Measurements from ENCODE around the gene BCL7B.
"Not testable (repeated sequence)": the region's sequence is repeated elsewhere in the genome, so short reads cannot be mapped to it uniquely, and the experiment has no call there.

BCL7B gene

DNA sequence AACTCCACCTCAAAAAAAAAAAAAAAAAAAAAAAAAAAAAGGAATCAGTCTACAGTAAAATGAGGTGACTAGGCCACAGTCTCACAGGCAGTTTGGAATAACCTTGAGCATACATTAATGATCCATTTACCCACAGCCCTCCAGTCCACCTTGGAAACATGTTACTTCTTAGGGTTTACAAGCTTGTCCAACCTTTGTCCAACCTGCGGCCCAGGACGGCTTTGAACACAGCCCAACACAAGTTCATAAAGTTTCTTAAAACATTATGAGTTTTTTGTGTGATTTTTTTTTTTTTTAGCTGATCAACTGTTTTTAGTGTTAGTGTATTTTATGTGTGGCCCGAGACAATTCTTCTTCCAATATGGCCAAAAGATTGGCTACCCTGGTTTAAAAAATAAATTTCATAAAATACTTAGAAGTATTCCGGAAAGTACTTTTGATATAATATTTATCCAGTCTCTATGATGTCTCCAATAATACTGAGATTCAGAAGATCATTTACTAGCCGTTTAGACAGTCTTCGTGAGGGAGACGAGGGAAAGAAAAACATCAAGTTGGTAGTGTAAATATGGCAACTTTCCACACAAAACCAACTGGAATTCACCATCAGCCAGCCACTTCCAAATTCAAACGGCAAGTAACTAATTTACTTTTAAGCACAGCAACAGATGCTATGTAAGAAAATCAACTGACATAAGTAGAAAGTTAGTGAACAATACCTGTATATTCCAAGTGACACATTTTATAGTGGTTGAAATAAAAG, 45.3 kb downstream of the BCL7B start:
- Histone ChIP-seq H3K9me3 (ENCODE audit: low read length) (no peaks in the 10 kb centered on the region), H3K27me3 (ENCODE audit: control insufficient read depth in 1 of 2, insufficient read depth in 2 of 2, low read length in 2 of 2) (no peaks in the 10 kb centered on the region), H3K36me3 (ENCODE audit: insufficient read depth, low read length) (peaks cover 40% of the 10 kb centered on the region), H3K27ac (ENCODE audit: low read depth, low read length) (no peak overlapping the region), H3K4me1 (ENCODE audit: insufficient read depth, low read length) (peaks cover 20% of the 10 kb centered on the region), H3K4me3 (ENCODE audit: low read depth in 1 of 2, low read length in 2 of 2) (no peak overlapping the region), H3K9ac (ENCODE audit: low read length) (no peak overlapping the region)

DNA sequence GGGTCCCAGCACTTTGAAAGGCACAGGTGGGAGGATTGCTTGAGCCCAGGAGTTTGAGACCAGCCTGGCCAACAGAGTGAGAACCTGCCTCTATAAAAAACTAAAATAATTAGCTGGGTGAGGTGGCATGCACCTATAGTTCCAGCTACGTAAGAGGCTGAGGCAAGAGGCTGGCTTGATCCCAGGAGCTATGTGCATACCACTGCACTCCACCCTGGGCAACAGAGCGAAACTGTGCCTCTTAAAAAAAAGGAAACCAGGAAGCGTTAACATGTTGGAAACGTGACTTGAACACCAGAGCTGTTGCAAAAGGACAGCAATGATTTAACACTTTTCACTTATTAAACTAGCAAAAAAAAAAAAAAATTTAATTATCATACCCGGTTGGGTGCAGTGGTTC, 48.0 kb downstream of the BCL7B start:
- Histone ChIP-seq H3K4me1 (ENCODE audit: insufficient read depth, low read length) (peaks cover 17% of the 10 kb centered on the region), H3K9me3 (ENCODE audit: low read length) (no peaks in the 10 kb centered on the region), H3K4me3 (ENCODE audit: low read depth in 1 of 2, low read length in 2 of 2) (no peak overlapping the region), H3K27me3 (ENCODE audit: control insufficient read depth in 1 of 2, insufficient read depth in 2 of 2, low read length in 2 of 2) (no peaks in the 10 kb centered on the region), H3K36me3 (ENCODE audit: insufficient read depth, low read length) (peaks cover 49% of the 10 kb centered on the region), H3K27ac (ENCODE audit: low read depth, low read length) (no peak overlapping the region), H3K9ac (ENCODE audit: low read length) (no peak overlapping the region)

DNA sequence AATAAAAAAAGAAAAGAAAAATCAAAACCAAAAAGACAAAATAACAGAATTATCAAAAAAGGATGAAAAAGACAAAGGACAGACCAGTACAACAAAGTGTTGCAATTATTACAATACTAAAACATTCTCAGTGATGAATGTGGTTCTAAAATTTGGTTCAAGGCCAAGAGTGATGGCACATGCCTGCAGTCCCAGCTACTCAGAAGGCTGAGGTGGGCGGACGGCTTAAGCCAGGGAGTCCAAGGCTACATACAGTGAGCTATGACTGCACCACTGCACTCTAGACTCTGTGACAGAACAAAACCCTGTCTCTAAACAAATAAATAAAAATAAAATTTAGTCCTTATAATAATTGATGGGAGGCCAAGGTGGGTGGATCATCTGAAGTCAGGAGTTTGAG, 49.9 kb downstream of the BCL7B start:
- Histone ChIP-seq H3K4me3 (ENCODE audit: low read depth in 1 of 2, low read length in 2 of 2) (no peak overlapping the region), H3K36me3 (ENCODE audit: insufficient read depth, low read length) (peaks cover 61% of the 10 kb centered on the region), H3K4me1 (ENCODE audit: insufficient read depth, low read length) (peaks cover 6% of the 10 kb centered on the region), H3K27me3 (ENCODE audit: control insufficient read depth in 1 of 2, insufficient read depth in 2 of 2, low read length in 2 of 2) (no peaks in the 10 kb centered on the region), H3K27ac (ENCODE audit: low read depth, low read length) (no peak overlapping the region), H3K9ac (ENCODE audit: low read length) (no peak overlapping the region), H3K9me3 (ENCODE audit: low read length) (no peaks in the 10 kb centered on the region)

DNA sequence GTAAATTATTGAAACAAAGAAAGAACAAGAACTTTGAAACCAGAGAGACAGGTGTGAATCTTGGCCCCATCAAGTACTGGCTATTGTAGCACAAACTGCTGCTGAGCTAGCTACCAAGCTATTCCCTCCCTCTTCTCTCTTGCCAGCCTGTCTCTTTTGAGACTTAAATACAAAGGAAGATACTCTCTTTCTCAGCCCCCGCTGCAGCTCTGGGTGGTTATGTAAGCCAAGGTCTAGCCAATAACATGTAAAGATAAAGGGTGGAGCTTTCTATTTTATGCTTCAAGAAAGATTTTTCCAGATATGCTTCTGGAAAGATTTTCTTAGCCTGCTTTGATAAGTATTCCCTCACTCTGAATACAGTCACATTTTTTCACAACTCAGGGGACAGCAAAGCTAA, 52.6 kb downstream of the BCL7B start:
- peaks cover 68% of the 10 kb centered on the region for H3K36me3 ChIP-seq (ENCODE audit: insufficient read depth, low read length)
- H3K9me3 ChIP-seq (ENCODE audit: low read length): no peaks in the 10 kb centered on the region
- H3K27me3 ChIP-seq (ENCODE audit: control insufficient read depth in 1 of 2, insufficient read depth in 2 of 2, low read length in 2 of 2): no peaks in the 10 kb centered on the region
- H3K4me1 ChIP-seq (ENCODE audit: insufficient read depth, low read length): no peaks in the 10 kb centered on the region
- no peak overlapping the region for H3K27ac ChIP-seq (ENCODE audit: low read depth, low read length)
- no peak overlapping the region for H3K4me3 ChIP-seq (ENCODE audit: low read depth in 1 of 2, low read length in 2 of 2)
- no peak overlapping the region for H3K9ac ChIP-seq (ENCODE audit: low read length)

DNA sequence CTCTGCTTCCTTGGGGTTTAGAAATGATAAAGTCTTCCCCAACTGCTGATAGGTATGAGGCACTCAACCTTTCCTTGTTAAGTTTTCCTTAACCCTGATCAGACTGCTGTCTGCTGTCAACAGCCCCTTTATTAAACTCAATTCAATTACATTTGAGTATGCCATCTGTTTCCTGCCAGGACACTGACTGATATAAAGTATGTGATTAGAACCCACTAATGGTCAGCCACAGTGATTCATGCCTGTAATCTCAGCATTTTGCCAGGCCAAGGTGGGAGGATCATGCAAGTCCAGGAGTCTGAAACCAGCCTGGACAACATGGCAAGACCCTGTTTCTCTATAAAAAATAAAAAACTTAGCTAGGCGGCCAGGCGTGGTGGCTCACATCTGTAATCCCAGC, 53.5 kb downstream of the BCL7B start:
- no peaks in the 10 kb centered on the region for H3K4me1 ChIP-seq (ENCODE audit: insufficient read depth, low read length)
- no peak overlapping the region for H3K27ac ChIP-seq (ENCODE audit: low read depth, low read length)
- no peaks in the 10 kb centered on the region for H3K9me3 ChIP-seq (ENCODE audit: low read length)
- H3K4me3 ChIP-seq (ENCODE audit: low read depth in 1 of 2, low read length in 2 of 2): no peak overlapping the region
- H3K9ac ChIP-seq (ENCODE audit: low read length): no peak overlapping the region
- peaks cover 70% of the 10 kb centered on the region for H3K36me3 ChIP-seq (ENCODE audit: insufficient read depth, low read length)
- H3K27me3 ChIP-seq (ENCODE audit: control insufficient read depth in 1 of 2, insufficient read depth in 2 of 2, low read length in 2 of 2): no peaks in the 10 kb centered on the region

DNA sequence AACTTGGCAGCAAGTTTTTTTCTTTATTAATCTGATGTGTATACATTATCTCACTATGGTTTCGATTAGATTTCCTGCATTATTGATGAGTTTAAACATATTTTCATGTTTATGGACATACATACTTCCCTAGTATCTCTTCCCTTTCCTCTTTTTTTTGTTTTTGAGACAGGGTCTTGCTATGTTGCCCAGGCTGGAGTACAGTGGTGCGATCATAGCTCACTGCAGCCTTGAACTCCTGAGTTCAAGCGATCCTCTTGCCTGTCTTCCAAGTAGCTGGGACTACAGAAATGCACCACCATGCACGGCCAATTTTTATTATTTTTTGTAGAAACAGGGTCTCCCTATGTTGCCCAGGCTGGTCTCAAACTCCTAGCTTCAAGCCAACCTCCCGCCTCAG, 54.3 kb downstream of the BCL7B start:
- no peak overlapping the region for H3K27ac ChIP-seq (ENCODE audit: low read depth, low read length)
- H3K4me3 ChIP-seq (ENCODE audit: low read depth in 1 of 2, low read length in 2 of 2): no peak overlapping the region
- H3K27me3 ChIP-seq (ENCODE audit: control insufficient read depth in 1 of 2, insufficient read depth in 2 of 2, low read length in 2 of 2): no peaks in the 10 kb centered on the region
- H3K36me3 ChIP-seq (ENCODE audit: insufficient read depth, low read length): peaks cover 69% of the 10 kb centered on the region
- H3K9ac ChIP-seq (ENCODE audit: low read length): no peak overlapping the region
- H3K9me3 ChIP-seq (ENCODE audit: low read length): no peaks in the 10 kb centered on the region
- no peaks in the 10 kb centered on the region for H3K4me1 ChIP-seq (ENCODE audit: insufficient read depth, low read length)

DNA sequence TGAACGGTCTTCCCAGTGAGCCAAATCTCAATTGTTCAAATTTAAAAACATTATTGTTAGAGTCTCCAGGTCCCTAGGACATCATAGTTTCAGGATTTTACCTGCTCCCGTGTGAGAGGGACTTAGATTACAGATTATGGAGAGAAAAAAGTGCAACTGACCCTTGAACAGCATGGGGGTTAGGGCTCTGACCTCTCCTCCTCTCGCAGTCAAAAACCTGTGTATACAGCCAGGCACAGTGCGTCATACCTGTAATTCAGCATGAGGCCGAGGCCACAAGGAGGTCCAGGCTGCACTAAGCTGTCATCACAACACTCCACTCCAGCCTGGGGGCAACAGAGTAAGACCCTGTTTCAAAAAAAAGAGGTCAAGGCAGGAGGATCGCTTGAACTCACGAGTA, 60.9 kb downstream of the BCL7B start:
- no peaks in the 10 kb centered on the region for H3K9me3 ChIP-seq (ENCODE audit: low read length)
- no peak overlapping the region for H3K4me3 ChIP-seq (ENCODE audit: low read depth in 1 of 2, low read length in 2 of 2)
- no peak overlapping the region for H3K27ac ChIP-seq (ENCODE audit: low read depth, low read length)
- no peaks in the 10 kb centered on the region for H3K4me1 ChIP-seq (ENCODE audit: insufficient read depth, low read length)
- H3K9ac ChIP-seq (ENCODE audit: low read length): no peak overlapping the region
- no peaks in the 10 kb centered on the region for H3K27me3 ChIP-seq (ENCODE audit: control insufficient read depth in 1 of 2, insufficient read depth in 2 of 2, low read length in 2 of 2)
- peaks cover 47% of the 10 kb centered on the region for H3K36me3 ChIP-seq (ENCODE audit: insufficient read depth, low read length)

DNA sequence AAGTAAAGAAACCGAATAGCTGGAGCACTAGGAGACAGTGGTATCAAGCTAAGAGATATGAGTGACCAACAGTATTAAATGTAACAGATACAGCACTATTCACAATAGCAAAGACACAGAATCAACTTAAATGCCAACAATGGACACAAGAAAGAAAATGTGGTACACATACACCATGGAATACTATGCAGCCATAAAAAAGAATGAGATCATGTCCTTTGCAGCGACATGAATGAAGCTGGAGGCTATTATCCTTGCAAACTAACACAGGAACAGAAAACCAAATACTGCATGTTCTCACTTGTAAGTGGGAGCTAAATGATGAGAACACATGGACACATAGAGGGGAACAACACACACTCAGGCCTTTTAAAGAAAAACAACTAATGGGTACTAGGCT, 62.0 kb downstream of the BCL7B start:
- not testable (repeated sequence) for H3K4me3 ChIP-seq (ENCODE audit: low read depth in 1 of 2, low read length in 2 of 2); H3K9me3 ChIP-seq (ENCODE audit: low read length); H3K9ac ChIP-seq (ENCODE audit: low read length); H3K4me1 ChIP-seq (ENCODE audit: insufficient read depth, low read length); H3K27ac ChIP-seq (ENCODE audit: low read depth, low read length); H3K27me3 ChIP-seq (ENCODE audit: control insufficient read depth in 1 of 2, insufficient read depth in 2 of 2, low read length in 2 of 2)
- H3K36me3 ChIP-seq (ENCODE audit: insufficient read depth, low read length): peaks cover 47% of the 10 kb centered on the region

DNA sequence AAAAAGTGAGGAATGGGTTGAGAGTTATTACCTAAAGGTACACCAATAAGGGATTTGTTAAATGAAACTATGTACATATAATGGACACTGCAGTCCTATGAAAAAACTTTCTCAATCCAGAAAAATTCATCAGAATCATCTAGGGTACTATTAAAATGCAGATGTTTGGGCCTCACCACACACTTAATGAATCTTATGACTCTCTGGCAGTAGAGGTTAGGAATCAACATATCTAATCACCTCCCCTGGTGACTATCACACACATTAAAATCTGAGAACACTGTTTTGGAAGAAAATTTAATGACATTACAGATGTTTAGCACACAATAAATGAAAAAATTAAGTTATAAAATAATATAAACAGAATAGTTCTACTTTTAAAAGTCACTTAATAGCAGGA, 67.5 kb downstream of the BCL7B start:
- H3K9ac ChIP-seq (ENCODE audit: low read length): no peak overlapping the region

DNA sequence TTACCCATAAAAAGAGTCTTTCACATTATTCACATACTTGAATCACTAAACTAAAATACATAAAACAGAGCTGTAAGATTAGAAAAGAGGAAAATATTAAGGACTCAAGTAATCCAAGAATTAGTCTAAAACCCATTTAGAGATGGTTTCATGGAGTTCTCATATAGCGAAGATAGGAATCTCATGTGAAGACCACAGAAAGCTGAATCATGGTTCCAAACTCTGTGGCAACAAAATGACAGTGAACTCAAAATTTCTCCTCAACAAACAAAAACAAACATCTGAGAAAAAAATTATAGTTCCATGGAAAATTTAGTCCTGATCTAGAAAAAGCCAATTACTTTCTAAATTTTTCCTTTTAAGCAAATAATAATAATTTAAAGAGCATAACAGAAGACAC, 70.0 kb downstream of the BCL7B start:
- Histone ChIP-seq H3K4me3 (ENCODE audit: low read depth in 1 of 2, low read length in 2 of 2) (no peak overlapping the region), H3K9ac (ENCODE audit: low read length) (no peak overlapping the region), H3K27me3 (ENCODE audit: control insufficient read depth in 1 of 2, insufficient read depth in 2 of 2, low read length in 2 of 2) (no peaks in the 10 kb centered on the region), H3K27ac (ENCODE audit: low read depth, low read length) (no peak overlapping the region), H3K36me3 (ENCODE audit: insufficient read depth, low read length) (peaks cover 41% of the 10 kb centered on the region), H3K4me1 (ENCODE audit: insufficient read depth, low read length) (no peaks in the 10 kb centered on the region), H3K9me3 (ENCODE audit: low read length) (no peaks in the 10 kb centered on the region)

More for the DNA sequence above, 67.5 kb downstream of the BCL7B start:
- H3K9me3 ChIP-seq (ENCODE audit: low read length): no peaks in the 10 kb centered on the region
- H3K27me3 ChIP-seq (ENCODE audit: control insufficient read depth in 1 of 2, insufficient read depth in 2 of 2, low read length in 2 of 2): no peaks in the 10 kb centered on the region
- no peak overlapping the region for H3K27ac ChIP-seq (ENCODE audit: low read depth, low read length)
- no peaks in the 10 kb centered on the region for H3K4me1 ChIP-seq (ENCODE audit: insufficient read depth, low read length)
- H3K36me3 ChIP-seq (ENCODE audit: insufficient read depth, low read length): peaks cover 53% of the 10 kb centered on the region
- H3K4me3 ChIP-seq (ENCODE audit: low read depth in 1 of 2, low read length in 2 of 2): no peak overlapping the region
